Liver (tissue), 2 donors: Measurements from ENCODE around the gene MMD.

ENCODE experiments used
- MAX ChIP-seq: IDR thresholded peaks from 2 replicates; pipeline ENCODE4 v1.6.1; 2016; ENCODE audit warnings: antibody characterized with exemption
- TF ChIP-seq, protein P1 (sequence below): fragments of 150-350 bp; IDR thresholded peaks from 2 replicates; pipeline ENCODE4 v1.5.1; 2017; ENCODE audit warnings: improper control_type of control experiment, low read depth, low read length; ENCODE audit not compliant: missing input control
- donor health status: healthy.

GRCh38 chr17:55453839-55454557 is 32.4 kb upstream of the MMD start:
- TF ChIP-seq, protein P1, sequence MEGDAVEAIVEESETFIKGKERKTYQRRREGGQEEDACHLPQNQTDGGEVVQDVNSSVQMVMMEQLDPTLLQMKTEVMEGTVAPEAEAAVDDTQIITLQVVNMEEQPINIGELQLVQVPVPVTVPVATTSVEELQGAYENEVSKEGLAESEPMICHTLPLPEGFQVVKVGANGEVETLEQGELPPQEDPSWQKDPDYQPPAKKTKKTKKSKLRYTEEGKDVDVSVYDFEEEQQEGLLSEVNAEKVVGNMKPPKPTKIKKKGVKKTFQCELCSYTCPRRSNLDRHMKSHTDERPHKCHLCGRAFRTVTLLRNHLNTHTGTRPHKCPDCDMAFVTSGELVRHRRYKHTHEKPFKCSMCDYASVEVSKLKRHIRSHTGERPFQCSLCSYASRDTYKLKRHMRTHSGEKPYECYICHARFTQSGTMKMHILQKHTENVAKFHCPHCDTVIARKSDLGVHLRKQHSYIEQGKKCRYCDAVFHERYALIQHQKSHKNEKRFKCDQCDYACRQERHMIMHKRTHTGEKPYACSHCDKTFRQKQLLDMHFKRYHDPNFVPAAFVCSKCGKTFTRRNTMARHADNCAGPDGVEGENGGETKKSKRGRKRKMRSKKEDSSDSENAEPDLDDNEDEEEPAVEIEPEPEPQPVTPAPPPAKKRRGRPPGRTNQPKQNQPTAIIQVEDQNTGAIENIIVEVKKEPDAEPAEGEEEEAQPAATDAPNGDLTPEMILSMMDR = no peak
- no peak for TF ChIP-seq MAX
